GM19025 (cell line): Measurements from ENCODE around the gene PIH1D1.

Source experiments
- ATAC-seq: cut with Tn5 transposase; IDR thresholded peaks from one replicate; pipeline ENCODE4 v1.9.1; 2021; ENCODE audit warnings: mild to moderate bottlenecking, low read depth, moderate library complexity; ENCODE audit not compliant: unreplicated experiment

Gene PIH1D1

GRCh38 chr19:49451430-49452181 lies at the start of gene PIH1D1:
Gene PIH1D1, minus strand, starts transcription at chr19:49451814. Its CDS starts 240 bp downstream, at chr19:49451574.
- ATAC-seq: peak; percentile 59

- no peak for ATAC-seq
These were observed 47.5 kb upstream of the PIH1D1 start for GRCh38 chr19:49499030-49499670.

GRCh38 chr19:49498475-49498874 lies 46.9 kb upstream of the PIH1D1 start:
- no peak for ATAC-seq

GRCh38 chr19:49497789-49498103 lies 46.1 kb upstream of the PIH1D1 start:
- ATAC-seq: no peak

- ATAC-seq: no peak
These were observed 45.6 kb upstream of the PIH1D1 start for GRCh38 chr19:49497047-49497788.

- ATAC-seq: no peak
These were observed 45.0 kb upstream of the PIH1D1 start for GRCh38 chr19:49496574-49497008.

GRCh38 chr19:49492573-49493405 lies 41.2 kb upstream of the PIH1D1 start:
- ATAC-seq: no peak

GRCh38 chr19:49491804-49492572 lies 40.4 kb upstream of the PIH1D1 start:
- ATAC-seq: no peak

GRCh38 chr19:49491030-49491803 lies 39.6 kb upstream of the PIH1D1 start:
- no peak for ATAC-seq

- ATAC-seq: no peak
These were observed 38.8 kb upstream of the PIH1D1 start for GRCh38 chr19:49490287-49491029.

- ATAC-seq: no peak
These were observed 38.1 kb upstream of the PIH1D1 start for GRCh38 chr19:49489601-49490167.

GRCh38 chr19:49488863-49489537 lies 37.4 kb upstream of the PIH1D1 start:
- ATAC-seq: no peak

GRCh38 chr19:49488046-49488862 lies 36.6 kb upstream of the PIH1D1 start:
- ATAC-seq: no peak

- peak; percentile 94 for ATAC-seq
These were observed 35.8 kb upstream of the PIH1D1 start, which contains the start of gene RPL13A for GRCh38 chr19:49487277-49488045. Gene RPL13A, plus strand, starts transcription at chr19:49487608. Its CDS starts 22 bp downstream, at chr19:49487630.

GRCh38 chr19:49486710-49487276 lies 35.2 kb upstream of the PIH1D1 start:
- ATAC-seq: no peak

- no peak for ATAC-seq
These were observed 34.6 kb upstream of the PIH1D1 start for GRCh38 chr19:49486232-49486631.
